ENCODE data around the gene TBCC.

DNA sequence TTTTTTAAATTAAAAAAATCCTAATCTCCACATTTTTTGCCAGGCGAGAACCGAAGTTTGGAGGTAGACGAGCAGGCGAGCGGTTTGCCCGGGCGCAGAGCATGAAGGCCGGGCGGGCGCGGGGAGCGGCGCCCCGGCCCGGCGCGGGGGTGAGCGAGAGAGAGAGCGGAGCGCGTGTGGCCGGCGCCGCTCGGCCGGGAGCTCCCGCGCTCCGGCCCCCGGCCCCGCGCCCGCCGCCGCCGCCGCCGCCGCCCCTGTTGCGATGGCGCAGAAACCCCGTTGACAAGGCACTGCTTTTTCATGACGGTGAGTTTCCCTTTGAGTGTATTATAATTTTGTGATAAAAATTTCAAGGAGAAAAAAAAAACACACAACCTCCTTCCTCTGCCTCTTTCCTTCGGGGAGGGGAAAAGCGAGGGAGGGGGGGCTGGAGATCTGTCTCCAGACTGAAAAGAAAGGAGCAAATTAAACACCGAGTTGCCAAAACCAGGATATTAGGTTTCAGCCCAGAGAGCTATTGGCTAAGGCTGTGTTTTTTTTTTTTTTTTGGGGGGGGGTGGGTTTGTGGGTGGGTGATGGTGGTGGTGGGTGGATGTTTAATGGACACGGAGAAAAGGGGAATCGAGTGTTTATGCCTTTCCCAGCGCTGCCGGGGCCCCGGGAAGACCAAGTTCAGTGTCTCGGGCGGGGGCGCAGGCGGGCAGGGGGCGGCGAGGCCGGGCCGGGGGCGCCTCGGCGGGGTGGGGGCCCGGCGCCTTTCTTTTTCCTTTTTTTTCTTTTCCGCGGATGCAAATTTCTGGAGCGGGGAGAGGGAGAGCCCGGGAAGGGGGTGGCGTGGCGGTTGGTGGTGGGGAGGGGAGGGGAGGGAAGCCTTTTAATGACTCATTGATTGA is 36.1 kb upstream of the TBCC start, which contains the start of gene BICRAL:
- TF ChIP-seq POLR2A (IDR thresholded peaks at IDR 0.05) (no peak), CTCF (IDR thresholded peaks at IDR 0.05) (no peak)

Measured in uterus (tissue), 2 donors.